Right cardiac atrium (tissue), 5 donors: ENCODE measurements around the gene HRH2. TPM values are rescaled to one million over a fixed set of nuclear protein-coding genes. Genes with fewer than 3 reads are reported as not detected.

Source experiments
- ATAC-seq, 2 donors: fragments of 200-7000 bp; cut with Tn5 transposase; one replicate each; pipeline versions ENCODE4 v1.8.0 to v1.9.1; 2020; ENCODE audit warnings: moderate library complexity in 2 of 2, mild to moderate bottlenecking in 1 of 2
- DNase-seq, 3 donors: peaks; one replicate each; pipeline ENCODE4 v3.0.0-alpha.2; 2020
- H3K27ac ChIP-seq: one replicate; pipeline ENCODE4 v1.5.1; 2013; ENCODE audit warnings: mild to moderate bottlenecking, low read length, control low read depth, moderate library complexity
- H3K27me3 ChIP-seq: one replicate; pipeline ENCODE4 v1.6.1; 2013; ENCODE audit not compliant: control insufficient read depth, insufficient read depth
- H3K4me1 ChIP-seq: one replicate; pipeline ENCODE4 v1.6.1; 2013; ENCODE audit warnings: low read length; ENCODE audit not compliant: control insufficient read depth, insufficient read depth
- H3K4me3 ChIP-seq: one replicate; pipeline ENCODE4 v1.5.1; 2013; ENCODE audit warnings: low read length, control low read depth
- H3K9me3 ChIP-seq: one replicate; pipeline ENCODE4 v1.6.1; 2013; ENCODE audit warnings: low read length; ENCODE audit not compliant: control insufficient read depth
- WGBS: extraction: QIAGEN DNeasy Blood & Tissue Kit; methylation state at CpG from one replicate; pipeline ENCODE4 v1.1.7; 2013; 5-methylcytosine and 5-hydroxymethylcytosine counted together
- intact Hi-C, 4 donors: fragments of 100-400 bp; cut with DNase I; formaldehyde crosslinking; loops; one replicate each; pipeline versions ENCODE4 v1.11.0 to v1.14.0; 2022 to 2023
- polyA plus RNA-seq: library from polyadenylated mRNA; stranded (reverse); fragments of 200-250 nt; gene quantifications from one replicate; pipeline ENCODE4 v1.2.3, GENCODE V29; 2013
- total RNA-seq, 4 donors: library from RNA; stranded (reverse); fragmentation: NEBNext Ultra II Directional; extraction: Animal tissue kit (Norgen Biotek cat#: 25700); gene quantifications; one replicate each; pipeline ENCODE4 v1.2.1, GENCODE V29; 2021
- donor health status: healthy with polysubstance abuse.
- donor health status: DM: no; HTN: yes; CAD: no.
- donor health status: DM: no; HTN: no; CAD: no.
- donor health status: DM: no; HTN: yes; CAD: no; lungs with severe emphysema.
- donor health status: DM: yes; HTN: yes; CAD: no.

The HRH2 gene
- total and polyA plus RNA-seq, 5 donors, result 18.6 to 37.5 (median 31.2) TPM

- DNase-seq, result peak in 2 of 3 donors; percentile 68 to 69
- peak; percentile 32 to 35 for ATAC-seq
- 6% methylated on average over 41 of the region's 41 CpGs for WGBS
- peaks cover 6% of the 10 kb centered on the region for H3K4me1 ChIP-seq
- H3K9me3 ChIP-seq, result no peaks in the 10 kb centered on the region
- peak overlapping the region; percentile 34 for H3K27ac ChIP-seq
- H3K4me3 ChIP-seq, result peak overlapping the region; percentile 54
- intact Hi-C loops, result no loop called here
- no peaks in the 10 kb centered on the region for H3K27me3 ChIP-seq
Observed at GRCh38 chr5:175658299-175659145, 651 bp downstream of the HRH2 start.

- peak overlapping the region; percentile 66 for H3K27ac ChIP-seq
- no peaks in the 10 kb centered on the region for H3K9me3 ChIP-seq
- DNase-seq (no peak), ATAC-seq (peak in 1 of 2 donors; percentile 14)
- intact Hi-C loops, result no loop called here
- H3K4me1 ChIP-seq, result peaks cover 8% of the 10 kb centered on the region
- H3K27me3 ChIP-seq, result no peaks in the 10 kb centered on the region
- H3K4me3 ChIP-seq, result no peak overlapping the region
- 53% methylated on average over 13 of the region's 13 CpGs for WGBS
Observed at GRCh38 chr5:175659546-175660253, 1.8 kb downstream of the HRH2 start.

GRCh38 chr5:175663186-175664184 is 5.6 kb downstream of the HRH2 start:
- Histone ChIP-seq H3K9me3 (no peaks in the 10 kb centered on the region), H3K4me1 (peaks cover 11% of the 10 kb centered on the region), H3K27me3 (no peaks in the 10 kb centered on the region), H3K27ac (peak overlapping the region; percentile 75), H3K4me3 (no peak overlapping the region)
- ATAC-seq (peak; percentile 78 to 87), DNase-seq (peak; percentile 47 to 85 (median 84))
- intact Hi-C loops, result no loop called here
- 57% methylated on average over 16 of the region's 16 CpGs for WGBS

GRCh38 chr5:175664723-175665122 is 6.9 kb downstream of the HRH2 start:
- WGBS, result 80% methylated on average over 11 of the region's 11 CpGs
- no peaks in the 10 kb centered on the region for H3K9me3 ChIP-seq
- H3K27me3 ChIP-seq, result no peaks in the 10 kb centered on the region
- no peak overlapping the region for H3K4me3 ChIP-seq
- H3K27ac ChIP-seq, result no peak overlapping the region
- DNase-seq, result no peak
- H3K4me1 ChIP-seq, result peaks cover 6% of the 10 kb centered on the region
- ATAC-seq, result no peak
- intact Hi-C loops, result no loop called here

GRCh38 chr5:175666216-175666615 is 8.3 kb downstream of the HRH2 start:
- Histone ChIP-seq H3K4me1 (peaks cover 11% of the 10 kb centered on the region), H3K9me3 (no peaks in the 10 kb centered on the region), H3K27ac (no peak overlapping the region), H3K27me3 (no peaks in the 10 kb centered on the region), H3K4me3 (no peak overlapping the region)
- ATAC-seq (no peak), DNase-seq (no peak)
- WGBS, result 71% methylated on average over 6 of the region's 6 CpGs
- intact Hi-C loops, result no loop called here

- no peaks in the 10 kb centered on the region for H3K27me3 ChIP-seq
- H3K9me3 ChIP-seq, result no peaks in the 10 kb centered on the region
- no peak overlapping the region for H3K27ac ChIP-seq
- 70% methylated on average over 5 of the region's 5 CpGs for WGBS
- no peak overlapping the region for H3K4me3 ChIP-seq
- peaks cover 12% of the 10 kb centered on the region for H3K4me1 ChIP-seq
- intact Hi-C loops, result no loop called here
- ATAC-seq, result no peak
- no peak for DNase-seq
Observed at GRCh38 chr5:175668006-175668405, 10.1 kb downstream of the HRH2 start.

GRCh38 chr5:175670372-175670771 is 12.5 kb downstream of the HRH2 start:
- Histone ChIP-seq H3K4me3 (no peak overlapping the region), H3K4me1 (peaks cover 10% of the 10 kb centered on the region), H3K27me3 (no peaks in the 10 kb centered on the region), H3K9me3 (no peaks in the 10 kb centered on the region), H3K27ac (no peak overlapping the region)
- no peak for DNase-seq
- intact Hi-C loops, result no loop called here
- 79% methylated on average over 3 of the region's 3 CpGs for WGBS
- ATAC-seq, result no peak

- ATAC-seq (peak in 1 of 2 donors; percentile 30), DNase-seq (no peak)
- intact Hi-C loops, result no loop called here
- WGBS, result 17% methylated on average over 4 of the region's 4 CpGs
- H3K27me3 ChIP-seq, result no peaks in the 10 kb centered on the region
- H3K27ac ChIP-seq, result no peak overlapping the region
- H3K4me3 ChIP-seq, result no peak overlapping the region
- no peaks in the 10 kb centered on the region for H3K9me3 ChIP-seq
- H3K4me1 ChIP-seq, result peaks cover 10% of the 10 kb centered on the region
Observed at GRCh38 chr5:175671013-175671412, 13.1 kb downstream of the HRH2 start.

- H3K27ac ChIP-seq, result no peak overlapping the region
- DNase-seq (no peak), ATAC-seq (no peak)
- H3K4me1 ChIP-seq, result peaks cover 7% of the 10 kb centered on the region
- no peaks in the 10 kb centered on the region for H3K27me3 ChIP-seq
- no peak overlapping the region for H3K4me3 ChIP-seq
- 67% methylated on average over 12 of the region's 12 CpGs for WGBS
- no peaks in the 10 kb centered on the region for H3K9me3 ChIP-seq
- intact Hi-C loops, result no loop called here
Observed at GRCh38 chr5:175672976-175673648, 15.2 kb downstream of the HRH2 start.

- 67% methylated on average over 5 of the region's 5 CpGs for WGBS
- intact Hi-C loops, result no loop called here
- H3K4me1 ChIP-seq, result peaks cover 6% of the 10 kb centered on the region
- ATAC-seq, result no peak
- H3K4me3 ChIP-seq, result no peak overlapping the region
- H3K27ac ChIP-seq, result no peak overlapping the region
- DNase-seq, result no peak
- no peaks in the 10 kb centered on the region for H3K9me3 ChIP-seq
- H3K27me3 ChIP-seq, result no peaks in the 10 kb centered on the region
Observed at GRCh38 chr5:175674731-175675346, 17.0 kb downstream of the HRH2 start.
